Renal cortex interstitium (tissue), 11 donors: ENCODE measurements around the gene UTS2R. TPM values are rescaled to one million over a fixed set of nuclear protein-coding genes. Genes with fewer than 3 reads are reported as not detected.
A peak's percentile ranks its signal among the peaks of the same experiment; 100 is the strongest.
"Not testable (repeated sequence)": the region's sequence is repeated elsewhere in the genome, so short reads cannot be mapped to it uniquely, and the experiment has no call there.

ENCODE experiments used
- DNase-seq, 11 donors: peaks; one replicate each; pipeline ENCODE4 v3.0.0-alpha.2; 2013; ENCODE audit warnings: low read depth in 9 of 11, low spot score in 4 of 11; ENCODE audit errors: extremely low read depth in 1 of 11
- polyA plus RNA-seq, 3 donors: library from polyadenylated mRNA; unstranded; fragments of 120-200 nt; gene quantifications; one replicate each; pipeline ENCODE4 v1.2.1, GENCODE V29; 2013; ENCODE audit not compliant: insufficient read length in 3 of 3

The UTS2R gene
- polyA plus RNA-seq, 3 donors, result 0.70 to 0.73 TPM; not detected in 1

DNA sequence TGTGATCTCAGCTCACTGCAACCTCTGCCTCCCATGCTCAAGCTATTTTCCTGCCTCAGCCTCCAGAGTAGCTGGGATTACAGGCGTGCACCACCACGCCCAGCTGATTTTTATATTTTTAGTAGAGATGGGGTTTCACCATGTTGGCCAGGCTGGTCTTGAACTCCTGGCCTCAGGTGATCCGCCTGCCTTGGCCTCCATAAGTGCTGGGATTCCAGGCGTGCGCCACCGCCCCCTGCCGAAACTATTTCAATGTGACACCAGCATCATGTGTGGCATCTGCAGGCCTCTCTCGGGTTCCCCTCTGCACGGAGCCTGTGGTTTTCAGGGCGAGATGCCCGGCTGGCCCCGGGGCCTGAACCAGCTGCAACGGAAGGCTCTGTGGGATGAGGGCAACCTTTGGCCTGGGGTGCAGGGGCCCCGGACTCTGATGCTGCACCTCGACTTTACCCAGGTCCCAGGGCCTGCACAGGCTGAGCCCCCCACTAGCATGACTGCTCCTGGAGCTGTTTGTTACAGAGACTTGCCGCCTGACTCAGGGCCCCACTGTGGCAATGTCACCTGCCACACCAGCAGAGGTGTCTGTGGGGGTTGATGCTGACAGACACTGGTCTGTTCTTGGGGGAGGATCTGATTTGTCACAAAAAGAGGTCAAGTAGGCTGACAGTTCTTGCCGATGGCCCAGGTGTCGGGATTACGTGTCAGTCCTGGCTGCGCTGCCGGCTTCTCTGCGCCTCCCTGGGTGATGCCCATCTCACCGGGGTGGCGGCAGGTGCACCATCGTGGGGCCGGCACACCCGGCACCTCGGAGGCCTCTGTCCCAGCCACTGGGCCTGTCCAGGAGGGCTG, 21.2 kb upstream of the UTS2R start:
- no peak for DNase-seq

DNA sequence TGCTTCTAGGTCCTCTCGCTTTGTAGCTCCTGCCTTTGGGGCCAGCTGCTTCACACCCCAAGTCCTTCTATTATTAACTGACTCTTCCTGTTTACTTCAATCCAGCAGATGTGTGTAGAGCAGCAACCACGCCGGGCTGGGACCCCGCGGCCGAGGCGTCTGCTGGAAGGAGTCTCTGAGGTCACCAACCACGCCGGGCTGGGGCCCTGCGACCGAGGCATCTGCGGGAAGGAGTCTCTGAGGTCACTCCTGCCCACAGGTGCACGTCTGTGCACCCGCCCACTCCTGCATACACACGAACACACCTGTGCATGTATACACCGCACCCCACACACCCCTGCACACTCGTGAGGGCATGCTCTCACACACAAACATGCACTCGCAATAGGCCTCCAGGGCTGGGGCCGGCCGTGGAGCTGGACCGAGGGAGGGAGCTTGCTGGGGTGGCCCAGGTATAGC, 20.3 kb upstream of the UTS2R start:
- DNase-seq, result no peak

- peak; percentile 63 to 88 (median 83) for DNase-seq
Measured at GRCh38 chr17:82351713-82352488, 19.7 kb upstream of the UTS2R start.

- DNase-seq, result no peak
Measured at GRCh38 chr17:82353484-82353883, 18.1 kb upstream of the UTS2R start.

DNA sequence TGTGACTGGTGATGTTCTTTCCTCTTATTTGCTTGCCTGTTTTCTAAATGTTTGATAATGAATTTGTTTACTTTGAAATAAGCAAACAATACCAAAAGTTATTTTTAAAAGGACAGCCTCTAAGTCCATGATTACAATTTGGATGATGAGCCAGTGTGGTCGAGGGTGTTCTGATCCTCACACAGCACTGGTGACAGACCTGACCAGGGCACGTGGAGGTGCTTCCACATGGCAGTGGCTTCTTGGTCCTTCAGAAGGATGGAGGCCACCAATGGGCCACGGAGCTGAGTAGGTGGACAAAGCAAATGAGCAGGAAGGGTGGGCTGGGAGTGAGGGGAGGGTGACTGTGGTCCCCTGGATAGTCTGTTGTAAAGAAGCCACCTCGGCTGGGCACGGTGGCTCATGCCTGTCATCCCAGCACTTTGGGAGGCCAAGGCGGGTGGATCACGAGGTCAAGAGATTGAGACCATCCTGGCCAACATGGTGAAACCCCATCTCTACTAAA, 16.7 kb upstream of the UTS2R start:
- DNase-seq, result no peak

DNA sequence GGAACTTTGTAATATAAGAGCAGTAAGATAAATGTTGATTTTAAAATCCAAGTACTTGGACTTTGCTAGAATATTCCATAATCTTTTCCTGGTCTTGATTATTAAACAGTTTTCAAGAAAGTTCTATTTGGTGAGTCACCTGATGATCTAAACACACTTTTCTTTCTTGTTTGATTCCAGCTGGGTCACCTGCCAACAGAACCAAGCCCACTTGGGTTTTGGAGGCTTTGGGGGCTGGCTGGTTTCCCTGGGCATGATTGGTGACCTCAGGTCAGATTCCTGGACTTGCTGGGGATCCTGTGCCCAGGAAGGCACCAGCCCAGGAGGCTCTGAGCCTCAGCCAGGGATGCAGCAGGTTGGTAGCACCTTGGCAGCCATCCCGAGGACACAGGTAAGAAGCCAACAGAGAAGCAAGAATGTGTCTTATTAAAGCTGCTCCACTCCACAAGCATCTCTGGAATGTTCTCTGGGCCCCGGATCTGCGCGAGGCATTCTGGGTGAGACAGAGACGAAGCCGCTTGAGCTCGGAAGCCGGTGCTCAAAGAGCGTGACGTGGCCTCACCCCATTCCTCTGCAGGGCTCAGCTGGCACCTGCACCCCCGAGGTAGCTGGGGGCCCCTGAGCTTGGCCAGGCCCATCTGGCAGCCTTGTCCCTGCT, 15.7 kb upstream of the UTS2R start:
- DNase-seq, result no peak

- DNase-seq, result no peak
Measured at GRCh38 chr17:82356845-82357355, 14.7 kb upstream of the UTS2R start.

GRCh38 chr17:82357394-82357793, 14.2 kb upstream of the UTS2R start:
- no peak for DNase-seq

DNA sequence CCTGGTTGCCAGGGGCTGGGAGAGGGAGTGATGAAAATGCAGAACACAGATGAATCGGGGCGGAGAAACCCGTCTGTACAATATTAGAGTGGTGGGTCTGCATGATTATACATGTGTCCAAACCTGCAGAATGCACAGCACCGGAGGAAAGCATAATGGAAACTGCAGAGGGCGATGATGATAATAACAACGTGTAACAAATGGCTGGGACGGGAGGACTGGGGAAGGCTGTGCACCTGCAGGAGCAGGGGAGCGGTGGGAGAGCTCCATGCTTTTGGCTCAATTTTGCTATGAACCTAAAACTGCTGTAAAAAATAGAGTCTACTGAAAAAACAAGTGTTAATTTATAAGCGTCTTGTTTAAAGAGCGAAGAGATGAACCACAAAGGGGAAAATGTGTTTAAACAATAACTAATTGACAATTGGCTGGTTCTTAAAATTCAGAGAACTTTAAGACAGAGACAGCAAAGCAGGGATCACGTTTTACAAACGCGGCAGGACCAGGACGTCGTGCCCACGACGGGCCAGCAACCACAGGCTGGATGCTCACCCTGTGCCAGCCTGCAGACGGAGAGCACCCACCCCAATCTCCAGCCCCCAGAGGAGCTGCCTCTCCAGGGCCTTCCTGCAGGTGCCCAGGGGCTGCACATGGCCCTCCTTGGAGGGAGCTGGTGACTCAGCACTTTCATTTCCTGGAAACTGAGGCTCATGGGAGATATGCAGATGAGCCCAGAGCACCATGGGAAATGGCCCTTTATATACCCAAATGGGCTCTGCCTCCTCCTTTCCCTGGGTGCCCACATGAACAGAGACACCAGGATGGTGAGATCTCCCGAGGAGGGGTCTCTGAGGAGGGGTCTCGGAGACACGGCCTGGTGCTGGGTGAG, 12.9 kb upstream of the UTS2R start, which contains the start of gene TEX19:
TEX19 (plus strand) TSS at position 783 of the 886 bp plus-strand sequence. CDS start 2,904 bp downstream, outside the sequence.
- DNase-seq, result no peak

- not testable (repeated sequence) for DNase-seq
Measured at GRCh38 chr17:82359451-82360074, 12.0 kb upstream of the UTS2R start.

- DNase-seq, result no peak
Measured at GRCh38 chr17:82361885-82362633, 9.5 kb upstream of the UTS2R start.

DNA sequence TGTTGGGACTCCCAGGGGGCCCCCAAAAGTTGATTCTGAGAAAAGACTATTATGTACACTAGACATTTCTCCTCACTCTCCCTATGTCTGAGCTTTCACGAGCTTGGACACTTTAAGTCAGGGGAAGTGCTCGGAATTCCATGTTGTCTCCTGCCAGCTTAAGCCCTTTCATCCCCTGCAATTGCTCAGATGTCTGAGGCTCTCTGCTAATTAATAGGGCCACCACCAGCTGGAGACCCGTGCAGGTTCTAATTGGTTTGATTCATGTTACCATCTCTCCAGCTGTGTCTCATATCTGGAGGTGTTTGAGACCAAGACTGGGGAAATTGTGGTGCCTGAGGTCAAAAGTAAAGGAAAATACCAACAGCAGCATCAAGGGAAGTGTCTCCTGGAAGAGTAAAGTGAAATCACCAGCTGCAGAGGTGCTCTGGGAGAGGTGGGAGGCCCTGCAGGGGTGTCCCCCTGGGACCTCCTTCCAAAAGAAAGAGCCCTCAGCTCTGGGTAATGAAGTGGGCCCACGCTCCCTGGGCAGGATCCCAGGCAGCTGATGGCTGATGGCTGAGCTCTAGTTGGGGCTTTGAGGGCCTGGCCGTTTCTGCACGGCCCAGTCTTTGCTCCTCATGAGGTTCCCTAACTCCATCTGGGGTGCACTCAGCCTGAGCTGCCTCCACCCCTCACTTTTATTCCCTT, 5.8 kb upstream of the UTS2R start:
- no peak for DNase-seq

GRCh38 chr17:82366749-82367148, 4.8 kb upstream of the UTS2R start:
- DNase-seq, result no peak

DNA sequence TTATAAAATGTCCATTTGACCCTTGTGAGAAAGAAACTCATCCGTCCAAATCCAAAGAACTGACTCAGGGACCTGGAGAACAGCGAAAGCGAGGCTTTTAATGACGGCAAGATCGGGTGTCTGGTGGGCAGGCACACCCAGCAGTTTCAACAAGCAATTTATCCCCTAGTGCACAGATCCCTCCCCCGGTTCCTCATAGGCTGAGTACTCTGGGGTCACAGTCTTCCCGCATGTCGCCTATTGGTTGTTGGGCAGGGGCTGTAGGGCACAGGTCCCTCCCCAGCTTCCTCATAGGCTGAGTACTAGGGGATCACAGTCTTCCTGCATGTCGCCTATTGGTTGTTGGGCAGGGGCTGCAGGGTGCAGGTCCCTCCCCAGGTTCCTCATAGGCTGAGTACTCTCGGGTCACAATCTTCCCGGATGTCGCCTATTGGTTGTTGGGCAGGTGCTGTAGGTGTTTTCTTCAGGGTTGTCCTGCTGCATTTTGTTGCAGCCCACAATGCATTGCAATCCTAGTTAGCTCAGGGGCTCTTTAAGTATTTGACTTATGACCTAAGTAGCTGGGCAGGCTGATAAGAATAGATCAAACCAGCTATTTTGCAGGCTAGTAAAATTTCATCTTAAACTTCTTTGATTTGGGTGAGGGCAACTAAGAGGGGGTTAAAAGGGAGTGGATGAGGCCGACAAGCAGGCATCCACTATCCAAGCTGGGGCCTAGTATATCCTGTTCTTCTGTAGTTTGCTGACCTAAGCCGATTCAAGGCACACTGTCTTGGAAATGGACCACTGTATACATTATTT, 3.6 kb upstream of the UTS2R start:
- DNase-seq, result no peak

GRCh38 chr17:82369211-82369610, 2.4 kb upstream of the UTS2R start:
- no peak for DNase-seq
